GM12875 (cell line): Measurements from ENCODE around the gene ENG.
"Not testable (repeated sequence)": the region's sequence is repeated elsewhere in the genome, so short reads cannot be mapped to it uniquely, and the experiment has no call there.

Source experiments
- H3K4me3 ChIP-seq: one replicate; pipeline ENCODE4 v1.5.1; 2011; ENCODE audit warnings: low read depth, low read length, control low read depth
- TF ChIP-seq, protein P1 (sequence below): IDR thresholded peaks from 2 replicates; pipeline ENCODE4 v1.5.1; 2011; ENCODE audit warnings: low read depth, mild to moderate bottlenecking, control low read depth, inconsistent platforms, low read length, moderate library complexity, borderline replicate concordance; ENCODE audit not compliant: insufficient read depth

ENG gene

GRCh38 chr9:127873886-127874285, 19.4 kb upstream of the ENG start:
- TF ChIP-seq, protein P1, sequence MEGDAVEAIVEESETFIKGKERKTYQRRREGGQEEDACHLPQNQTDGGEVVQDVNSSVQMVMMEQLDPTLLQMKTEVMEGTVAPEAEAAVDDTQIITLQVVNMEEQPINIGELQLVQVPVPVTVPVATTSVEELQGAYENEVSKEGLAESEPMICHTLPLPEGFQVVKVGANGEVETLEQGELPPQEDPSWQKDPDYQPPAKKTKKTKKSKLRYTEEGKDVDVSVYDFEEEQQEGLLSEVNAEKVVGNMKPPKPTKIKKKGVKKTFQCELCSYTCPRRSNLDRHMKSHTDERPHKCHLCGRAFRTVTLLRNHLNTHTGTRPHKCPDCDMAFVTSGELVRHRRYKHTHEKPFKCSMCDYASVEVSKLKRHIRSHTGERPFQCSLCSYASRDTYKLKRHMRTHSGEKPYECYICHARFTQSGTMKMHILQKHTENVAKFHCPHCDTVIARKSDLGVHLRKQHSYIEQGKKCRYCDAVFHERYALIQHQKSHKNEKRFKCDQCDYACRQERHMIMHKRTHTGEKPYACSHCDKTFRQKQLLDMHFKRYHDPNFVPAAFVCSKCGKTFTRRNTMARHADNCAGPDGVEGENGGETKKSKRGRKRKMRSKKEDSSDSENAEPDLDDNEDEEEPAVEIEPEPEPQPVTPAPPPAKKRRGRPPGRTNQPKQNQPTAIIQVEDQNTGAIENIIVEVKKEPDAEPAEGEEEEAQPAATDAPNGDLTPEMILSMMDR: no peak
- no peak overlapping the region for H3K4me3 ChIP-seq

DNA sequence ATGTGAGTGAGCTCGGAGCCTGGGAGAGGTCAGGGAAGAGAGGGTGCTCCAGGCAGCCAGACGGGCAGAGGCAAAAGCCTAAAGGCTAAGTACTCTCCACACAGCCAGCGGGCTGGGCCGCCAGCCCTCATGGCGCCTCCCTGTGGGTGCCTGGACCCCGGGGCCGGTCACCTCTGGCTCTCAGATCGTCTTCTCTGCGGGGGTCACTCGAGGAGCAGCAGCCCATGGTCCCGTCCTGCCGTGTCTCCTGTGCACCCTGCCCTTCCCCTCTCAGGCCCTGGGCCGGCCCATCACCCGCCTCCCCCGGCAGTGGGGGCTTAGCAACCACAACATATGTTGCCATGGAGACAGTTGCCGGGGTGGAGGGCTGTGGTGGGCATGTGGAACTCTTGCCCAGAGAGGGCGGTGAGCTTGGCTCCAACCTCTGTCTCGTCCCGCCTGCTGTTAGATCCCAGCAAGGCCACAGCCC, 18.8 kb upstream of the ENG start:
- no peak overlapping the region for H3K4me3 ChIP-seq
- TF ChIP-seq, protein P1: no peak

- TF ChIP-seq, protein P1: no peak
- no peak overlapping the region for H3K4me3 ChIP-seq
Observed at GRCh38 chr9:127872369-127873222, 18.1 kb upstream of the ENG start.

DNA sequence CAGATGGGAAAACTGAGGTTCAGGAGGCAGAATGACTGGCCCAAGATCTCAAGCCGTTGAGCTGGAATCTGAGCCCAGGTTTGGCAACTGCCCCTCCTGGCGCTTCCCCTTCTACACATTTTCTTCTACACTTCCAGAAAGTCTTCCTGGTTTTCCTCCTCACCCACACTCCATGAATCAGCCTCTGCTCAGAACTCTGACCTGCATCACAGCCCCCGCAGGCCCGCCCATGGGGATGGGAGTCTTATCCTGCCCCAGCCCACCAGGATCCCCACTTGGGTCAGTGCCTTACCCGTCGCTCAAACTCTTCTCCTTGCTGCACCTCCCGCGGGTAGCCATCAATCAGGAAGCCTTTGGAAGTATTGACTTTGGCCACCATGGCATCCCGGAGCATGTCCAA, 17.1 kb upstream of the ENG start:
- TF ChIP-seq, protein P1: no peak
- no peak overlapping the region for H3K4me3 ChIP-seq

DNA sequence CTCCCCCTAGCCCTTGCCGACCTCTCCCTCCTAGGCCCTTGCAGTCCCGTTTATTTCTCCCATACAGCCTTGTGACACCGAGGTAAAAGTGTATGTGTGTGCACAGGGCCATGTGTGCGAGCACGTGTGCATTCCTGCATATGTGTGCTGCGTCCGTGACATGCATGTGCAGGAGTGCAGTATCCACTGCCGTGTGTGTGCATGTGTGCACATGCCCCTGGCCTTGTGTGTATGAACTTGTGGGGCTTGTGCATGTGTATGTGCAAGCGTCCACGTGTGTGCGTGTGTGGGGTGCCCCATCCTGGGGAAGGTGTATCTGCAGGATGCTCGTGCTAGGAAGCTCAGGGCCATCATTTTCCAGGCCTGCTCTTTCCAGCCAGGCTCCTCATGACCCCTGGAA, 16.4 kb upstream of the ENG start:
- TF ChIP-seq, protein P1: no peak
- H3K4me3 ChIP-seq: no peak overlapping the region

GRCh38 chr9:127870153-127870491, 15.7 kb upstream of the ENG start:
- H3K4me3 ChIP-seq: not testable (repeated sequence)

- TF ChIP-seq, protein P1: peak; percentile 94
- H3K4me3 ChIP-seq: no peak overlapping the region
Observed at GRCh38 chr9:127869310-127870152, 15.1 kb upstream of the ENG start.
